Fibroblast of lung (primary cell): ENCODE results near the gene ADARB1.

Source experiments
- EZH2 ChIP-seq: IDR thresholded peaks from 2 replicates; pipeline ENCODE4 v1.5.1; 2012; ENCODE audit warnings: low read length, control low read depth, mild to moderate bottlenecking; ENCODE audit errors: missing control alignments
- TF ChIP-seq, protein P1 (sequence below), 2 donors: IDR thresholded peaks in 1 of 2; conservative IDR thresholded peaks in 1 of 2; 1 replicate in 1 of 2; 2 replicates in 1 of 2; pipeline ENCODE4 v1.5.1; 2011 to 2012; ENCODE audit warnings: low read length in 2 of 2, control low read depth in 1 of 2, inconsistent platforms in 1 of 2, low read depth in 1 of 2, mild to moderate bottlenecking in 1 of 2

DNA sequence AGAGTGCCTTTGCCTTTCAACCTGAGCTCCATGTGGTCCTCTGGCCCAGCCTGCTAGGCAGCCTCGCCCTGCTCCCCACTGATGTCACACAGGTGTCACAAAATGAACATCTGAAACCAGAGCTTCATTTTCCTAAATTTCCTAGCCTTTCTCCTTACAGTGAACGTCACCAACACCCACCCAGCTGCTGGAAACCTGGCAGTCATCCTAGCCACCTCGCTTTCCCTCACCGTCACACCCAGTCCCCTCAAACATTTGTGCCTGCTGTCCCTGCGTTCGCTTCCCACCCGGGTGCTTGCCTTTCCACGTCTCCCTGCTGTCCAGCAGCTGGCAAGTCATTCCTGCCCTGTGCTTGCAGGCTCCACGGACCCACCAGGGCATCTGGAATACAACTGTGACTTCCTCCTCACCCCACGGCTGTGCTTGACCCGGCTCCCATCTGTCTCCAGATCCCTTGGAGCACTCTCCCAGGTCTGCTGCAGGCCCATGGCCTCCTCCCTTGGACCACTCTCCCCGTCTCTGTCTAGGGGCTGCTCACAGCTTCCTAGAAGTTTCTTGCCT is 23.5 kb downstream of the ADARB1 start:
- TF ChIP-seq, protein P1, sequence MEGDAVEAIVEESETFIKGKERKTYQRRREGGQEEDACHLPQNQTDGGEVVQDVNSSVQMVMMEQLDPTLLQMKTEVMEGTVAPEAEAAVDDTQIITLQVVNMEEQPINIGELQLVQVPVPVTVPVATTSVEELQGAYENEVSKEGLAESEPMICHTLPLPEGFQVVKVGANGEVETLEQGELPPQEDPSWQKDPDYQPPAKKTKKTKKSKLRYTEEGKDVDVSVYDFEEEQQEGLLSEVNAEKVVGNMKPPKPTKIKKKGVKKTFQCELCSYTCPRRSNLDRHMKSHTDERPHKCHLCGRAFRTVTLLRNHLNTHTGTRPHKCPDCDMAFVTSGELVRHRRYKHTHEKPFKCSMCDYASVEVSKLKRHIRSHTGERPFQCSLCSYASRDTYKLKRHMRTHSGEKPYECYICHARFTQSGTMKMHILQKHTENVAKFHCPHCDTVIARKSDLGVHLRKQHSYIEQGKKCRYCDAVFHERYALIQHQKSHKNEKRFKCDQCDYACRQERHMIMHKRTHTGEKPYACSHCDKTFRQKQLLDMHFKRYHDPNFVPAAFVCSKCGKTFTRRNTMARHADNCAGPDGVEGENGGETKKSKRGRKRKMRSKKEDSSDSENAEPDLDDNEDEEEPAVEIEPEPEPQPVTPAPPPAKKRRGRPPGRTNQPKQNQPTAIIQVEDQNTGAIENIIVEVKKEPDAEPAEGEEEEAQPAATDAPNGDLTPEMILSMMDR (conservative IDR thresholded peaks at IDR 0.05 in 1 of 2, IDR thresholded peaks at IDR 0.05 in 1 of 2; ENCODE audit: low read depth in 1 of 2, low read length in 2 of 2): no peak
- TF ChIP-seq EZH2: no peak
